Activated CD4-positive, alpha-beta T cell treated with anti-CD3 and anti-CD28 coated beads, Interleukin-2, Interleukin-6, amounts not matched to agents 100 ng/mL and 50 ng/mL, durations not matched to agents 16 hours and 8 hours (primary cell): ENCODE measurements around the gene NUDT8.
"Not testable (repeated sequence)": the region's sequence is repeated elsewhere in the genome, so short reads cannot be mapped to it uniquely, and the experiment has no call there.

ENCODE experiments used
- DNase-seq: peaks from one replicate; pipeline ENCODE4 v3.0.0-alpha.2; 2020

Gene NUDT8

DNA sequence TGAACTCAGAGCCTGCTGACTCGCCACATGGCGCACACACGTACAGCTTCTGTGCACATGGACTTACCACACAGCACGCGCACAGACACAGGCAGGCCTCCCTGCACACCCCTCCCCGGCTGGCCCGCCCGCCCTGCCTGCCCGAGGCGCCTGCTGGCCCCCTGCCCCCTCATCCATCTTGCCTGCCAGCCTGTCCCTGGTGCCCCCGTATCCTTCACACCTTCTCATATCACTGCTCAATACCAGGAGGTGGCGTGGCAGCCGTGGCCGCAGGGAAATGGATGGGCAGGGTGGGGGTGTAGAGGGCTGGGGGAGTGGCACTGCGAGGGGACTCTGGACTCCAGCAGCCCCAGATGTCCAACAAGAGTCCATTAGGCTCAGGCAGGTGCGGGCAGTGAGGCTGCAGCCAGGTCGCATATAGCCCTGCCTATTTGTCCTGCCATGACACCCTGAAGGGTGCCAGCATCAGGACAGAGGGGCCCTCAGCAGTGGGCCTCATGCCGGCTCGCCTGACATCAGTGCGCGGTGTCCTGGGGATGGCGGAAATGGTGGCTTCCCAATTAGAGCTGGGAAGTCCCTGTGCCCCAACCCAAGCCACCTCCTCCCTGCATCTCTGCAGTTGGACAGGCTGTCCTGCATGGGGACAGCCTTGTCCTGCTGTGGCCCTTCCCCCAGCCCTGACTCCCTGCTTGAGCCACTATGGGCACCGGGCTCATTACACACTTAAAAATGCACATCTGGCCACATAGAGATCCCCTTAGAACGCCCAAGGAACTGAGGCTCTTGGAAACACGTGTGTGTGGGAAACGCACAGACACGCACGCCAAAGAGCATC, 11.8 kb upstream of the NUDT8 start:
- no peak for DNase-seq

DNA sequence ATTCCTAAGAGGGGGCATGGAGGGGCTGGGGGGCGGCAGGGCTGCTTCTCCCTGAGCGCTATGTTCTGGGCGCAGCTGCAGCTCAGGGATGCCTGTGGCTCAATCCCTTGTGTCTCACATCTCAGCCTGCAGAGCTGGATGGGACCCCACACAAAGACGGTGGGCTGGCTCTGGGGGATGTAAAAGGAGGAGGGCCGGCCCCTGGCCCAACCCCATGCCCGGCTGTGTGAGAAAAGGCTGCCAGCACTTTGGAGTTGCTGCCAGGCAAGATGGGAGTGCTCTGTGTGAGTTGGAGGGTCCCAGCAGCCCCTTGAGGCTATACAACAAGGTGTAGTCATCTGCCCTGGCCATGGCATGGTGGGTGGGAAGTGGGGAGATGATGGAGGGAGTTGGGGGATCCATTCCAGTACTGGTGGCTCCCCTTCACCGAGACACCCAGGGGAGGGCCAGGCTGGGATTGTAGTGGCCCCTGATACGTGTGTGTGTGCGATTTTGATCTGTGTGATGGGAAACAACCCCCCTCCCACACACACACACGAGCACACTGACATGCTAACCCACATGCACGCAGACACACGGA, 11.1 kb upstream of the NUDT8 start:
- no peak for DNase-seq

DNA sequence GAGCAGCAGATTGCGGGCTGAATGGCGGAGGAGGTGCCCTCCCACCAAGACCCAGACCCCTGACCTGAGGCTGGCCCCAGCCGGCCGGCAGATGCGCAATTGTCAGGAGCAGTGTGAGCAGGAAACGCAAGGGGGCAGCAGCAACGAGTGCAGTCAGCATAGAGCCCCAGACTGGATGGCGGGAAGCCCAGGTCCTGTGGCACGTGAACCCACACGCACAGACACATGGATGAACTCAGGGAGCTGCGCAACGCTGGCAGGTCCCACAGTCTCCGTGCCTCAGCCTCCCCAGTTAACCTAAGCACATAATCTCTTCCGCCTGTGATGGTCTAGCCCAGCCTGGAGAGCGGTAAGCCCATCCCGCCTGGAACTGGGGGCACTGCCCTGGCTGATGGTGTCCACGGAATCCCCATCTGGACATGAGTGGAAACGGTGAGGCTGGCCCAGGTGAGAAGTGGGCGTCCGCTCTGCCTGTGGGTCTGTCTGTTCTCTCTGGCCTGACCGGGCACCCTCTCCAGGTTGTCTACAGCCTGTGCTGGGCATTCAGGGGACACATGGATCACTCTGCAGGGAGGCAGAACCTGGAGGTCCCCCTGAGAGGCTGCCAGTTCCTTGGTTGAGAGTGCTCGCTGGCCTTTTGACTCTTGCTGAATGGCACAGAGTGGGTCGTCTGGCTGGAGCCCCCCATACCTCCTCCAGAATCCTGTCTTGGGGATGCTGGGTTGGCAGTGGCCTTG, 10.5 kb upstream of the NUDT8 start:
- peak; percentile 69 for DNase-seq

DNA sequence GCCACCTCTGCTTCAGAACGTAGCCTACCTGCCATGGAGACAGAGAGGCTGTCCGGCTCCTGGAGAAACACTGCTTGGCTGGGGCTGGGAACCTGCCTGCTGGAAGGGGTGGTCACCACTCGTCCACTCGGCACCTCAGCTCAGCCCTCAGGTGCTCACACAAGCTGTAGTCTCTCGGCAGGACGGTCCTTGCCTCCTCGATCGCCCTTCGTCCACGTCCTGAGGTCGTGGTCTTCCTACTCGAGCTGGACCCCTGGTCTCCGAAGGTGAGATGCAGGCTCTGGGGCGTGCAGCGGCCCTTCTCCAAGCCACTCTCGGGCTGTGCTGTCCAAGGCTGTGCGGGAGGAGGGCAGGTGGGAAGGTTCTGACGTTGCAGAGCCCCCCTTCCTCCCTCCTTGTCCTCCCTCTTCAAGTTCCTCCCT, 9.7 kb upstream of the NUDT8 start, which contains the start of gene TBX10:
TSS of gene TBX10 (minus strand) at position 326 of the 422 bp plus-strand sequence. CDS start at position 35, 291 bp downstream.
- no peak for DNase-seq

GRCh38 chr11:67638535-67639437, 9.0 kb upstream of the NUDT8 start:
- DNase-seq: no peak

DNA sequence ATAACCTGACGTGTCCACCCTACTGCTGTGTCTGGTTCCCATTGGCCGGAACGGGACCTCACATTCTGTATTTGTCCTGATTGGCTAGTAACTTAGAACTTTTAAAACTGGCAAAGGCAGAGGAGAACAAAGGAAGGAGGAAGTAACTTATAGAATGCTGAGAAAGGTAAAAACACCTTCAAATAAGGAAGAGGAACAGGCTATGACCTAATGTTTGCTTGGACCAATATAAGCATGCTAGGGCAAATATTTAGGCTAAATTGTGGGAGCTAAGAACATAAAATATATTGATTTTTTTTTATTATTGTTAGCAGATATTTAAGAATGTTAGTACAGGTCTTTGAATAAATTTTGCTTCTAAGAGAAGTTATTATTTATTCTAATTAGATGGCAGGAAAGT, 7.7 kb upstream of the NUDT8 start:
- DNase-seq: not testable (repeated sequence)

DNA sequence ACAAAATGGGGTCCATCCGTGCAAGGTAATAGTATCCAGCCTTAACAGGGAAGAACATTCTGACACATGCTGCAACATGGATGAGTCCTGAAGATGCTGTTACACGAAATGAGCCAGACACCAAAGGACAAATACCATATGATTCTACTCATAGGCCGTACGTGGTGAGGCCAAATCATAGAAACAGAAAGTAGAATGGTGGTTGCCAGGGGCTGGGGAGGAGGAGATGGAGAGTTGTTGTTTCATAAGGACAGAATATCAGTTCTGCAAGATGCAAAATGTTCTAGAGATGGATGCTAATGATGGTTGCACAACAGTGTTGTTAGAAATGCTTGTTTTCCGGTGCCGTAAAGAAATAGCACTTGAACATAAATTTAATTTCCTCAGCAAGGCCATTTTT, 7.2 kb upstream of the NUDT8 start:
- no peak for DNase-seq

DNA sequence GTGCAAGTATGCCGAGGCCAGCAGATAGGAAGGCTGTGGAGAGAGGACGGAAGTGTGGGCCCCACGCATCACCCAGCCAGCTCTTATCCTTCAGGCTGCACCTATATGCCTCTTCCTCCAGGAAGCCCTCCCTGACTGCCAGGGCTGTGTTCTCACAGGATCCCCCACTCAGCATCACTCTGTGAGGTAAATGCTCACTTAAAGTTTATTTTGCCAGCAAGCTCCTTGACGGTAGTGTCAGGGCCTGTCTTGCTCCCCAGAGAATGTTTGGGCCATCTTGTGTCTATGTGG, 5.4 kb upstream of the NUDT8 start:
- no peak for DNase-seq

GRCh38 chr11:67634366-67635230, 4.9 kb upstream of the NUDT8 start:
- no peak for DNase-seq

- DNase-seq: no peak
These were observed 4.1 kb upstream of the NUDT8 start for GRCh38 chr11:67633758-67634365.

- no peak for DNase-seq
These were observed 3.4 kb upstream of the NUDT8 start for GRCh38 chr11:67632982-67633755.

- DNase-seq: no peak
These were observed 2.6 kb upstream of the NUDT8 start for GRCh38 chr11:67632175-67632981.

DNA sequence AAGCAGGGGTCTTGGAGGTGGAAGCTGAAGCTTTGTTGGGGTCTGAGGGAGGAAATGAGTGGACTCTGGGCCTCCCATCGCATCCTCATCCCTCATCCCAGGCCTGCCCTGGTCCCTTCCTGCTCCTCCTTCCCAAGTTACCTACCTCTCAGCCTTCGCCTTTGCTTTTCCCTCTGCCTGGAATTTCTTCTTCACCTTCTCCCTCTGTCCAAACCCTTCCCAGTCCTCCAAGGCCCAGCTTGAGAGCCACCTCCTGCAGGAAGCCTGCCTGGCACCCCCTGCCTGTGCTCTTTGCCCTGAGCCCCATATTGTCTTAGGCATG, 2.1 kb upstream of the NUDT8 start:
- DNase-seq: no peak

- DNase-seq: no peak
These were observed 1.7 kb upstream of the NUDT8 start for GRCh38 chr11:67631411-67631810.

DNA sequence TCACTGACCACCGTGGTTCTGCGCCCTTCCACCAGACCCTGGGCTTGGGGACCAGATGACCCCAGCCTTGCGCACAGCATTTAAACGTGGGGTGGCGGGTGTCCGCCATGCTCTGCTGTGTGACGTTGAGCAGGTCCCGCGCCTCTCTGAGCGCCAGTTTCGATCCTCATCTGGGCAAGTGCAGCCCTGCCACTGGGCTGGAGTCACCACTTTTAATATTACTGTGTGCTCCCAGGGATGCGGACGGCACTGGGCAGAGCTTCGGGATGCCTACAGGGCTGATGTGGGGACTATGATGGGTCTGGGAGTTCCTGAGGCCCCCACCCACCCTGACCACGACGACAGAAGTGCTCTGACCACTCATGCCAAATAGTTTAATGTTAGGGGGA, 1.2 kb upstream of the NUDT8 start:
- DNase-seq: no peak

DNA sequence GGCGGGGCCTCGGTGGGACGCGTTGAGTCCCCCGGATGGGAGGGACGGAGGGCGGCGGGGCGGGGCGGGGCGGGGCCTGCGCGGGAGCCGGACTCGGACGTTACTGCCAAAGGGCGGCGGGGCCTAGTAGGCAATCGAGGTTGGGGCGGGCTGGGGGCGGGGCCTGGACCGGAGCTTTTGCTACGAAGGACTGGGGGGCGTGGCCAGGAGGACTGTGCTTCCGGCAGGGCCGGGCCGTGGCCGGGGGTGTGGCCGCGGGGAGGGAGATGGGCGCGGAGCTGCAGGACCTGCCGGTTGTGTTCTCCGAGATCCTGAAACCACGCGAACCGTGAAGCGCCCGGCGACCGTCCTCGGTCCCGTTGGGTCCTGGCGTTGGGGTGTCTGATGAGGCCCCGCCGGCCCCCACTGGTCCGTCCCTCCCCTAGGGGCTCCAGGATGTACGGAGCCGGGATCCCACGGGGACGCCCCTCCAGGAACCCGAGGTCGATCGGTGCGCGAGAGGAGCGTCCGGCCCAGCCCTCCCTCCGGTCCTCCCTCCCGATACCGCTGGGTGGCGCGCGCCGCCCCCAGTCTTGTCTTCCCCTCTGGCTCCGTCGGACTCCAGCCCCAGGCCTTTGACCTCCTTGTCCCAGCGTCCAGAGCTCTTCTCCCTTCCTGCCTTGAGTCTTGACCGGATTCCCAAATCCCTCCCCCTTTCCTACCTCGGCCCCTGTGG, 648 bp upstream of the NUDT8 start:
- peak; percentile 97 for DNase-seq

DNA sequence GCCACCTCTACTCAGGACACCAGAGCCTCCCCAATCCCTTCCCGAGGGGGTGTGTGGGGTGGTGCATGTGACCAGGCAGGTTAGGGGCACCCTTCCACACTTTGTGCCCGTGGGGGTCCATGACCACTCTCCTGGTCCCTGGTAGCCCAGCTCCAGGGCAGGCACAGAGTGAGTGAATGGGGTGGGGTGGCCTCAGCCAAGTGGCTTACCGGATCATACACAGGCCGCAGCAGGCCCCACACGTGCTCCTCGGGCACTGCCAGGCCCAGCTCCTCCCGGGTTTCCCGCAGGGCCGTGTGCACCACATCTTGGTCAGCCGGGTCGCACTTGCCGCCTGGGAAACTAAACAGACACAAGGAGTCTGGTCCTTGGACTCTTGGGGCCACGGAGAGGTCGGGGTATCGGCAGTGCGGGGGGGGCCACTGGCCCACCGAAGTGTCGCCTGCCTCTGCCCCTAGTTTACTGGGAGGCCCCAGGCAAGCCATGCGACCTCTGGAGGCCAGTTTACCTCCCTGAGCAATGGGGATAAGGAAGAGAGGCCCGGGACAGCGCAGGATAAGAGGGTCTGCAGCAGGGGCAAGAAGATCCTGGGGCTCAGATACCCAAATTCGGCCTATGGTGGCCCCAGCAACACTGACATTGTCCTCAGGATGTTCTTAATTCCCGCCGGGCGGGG, 889 bp downstream of the NUDT8 start:
- no peak for DNase-seq

DNA sequence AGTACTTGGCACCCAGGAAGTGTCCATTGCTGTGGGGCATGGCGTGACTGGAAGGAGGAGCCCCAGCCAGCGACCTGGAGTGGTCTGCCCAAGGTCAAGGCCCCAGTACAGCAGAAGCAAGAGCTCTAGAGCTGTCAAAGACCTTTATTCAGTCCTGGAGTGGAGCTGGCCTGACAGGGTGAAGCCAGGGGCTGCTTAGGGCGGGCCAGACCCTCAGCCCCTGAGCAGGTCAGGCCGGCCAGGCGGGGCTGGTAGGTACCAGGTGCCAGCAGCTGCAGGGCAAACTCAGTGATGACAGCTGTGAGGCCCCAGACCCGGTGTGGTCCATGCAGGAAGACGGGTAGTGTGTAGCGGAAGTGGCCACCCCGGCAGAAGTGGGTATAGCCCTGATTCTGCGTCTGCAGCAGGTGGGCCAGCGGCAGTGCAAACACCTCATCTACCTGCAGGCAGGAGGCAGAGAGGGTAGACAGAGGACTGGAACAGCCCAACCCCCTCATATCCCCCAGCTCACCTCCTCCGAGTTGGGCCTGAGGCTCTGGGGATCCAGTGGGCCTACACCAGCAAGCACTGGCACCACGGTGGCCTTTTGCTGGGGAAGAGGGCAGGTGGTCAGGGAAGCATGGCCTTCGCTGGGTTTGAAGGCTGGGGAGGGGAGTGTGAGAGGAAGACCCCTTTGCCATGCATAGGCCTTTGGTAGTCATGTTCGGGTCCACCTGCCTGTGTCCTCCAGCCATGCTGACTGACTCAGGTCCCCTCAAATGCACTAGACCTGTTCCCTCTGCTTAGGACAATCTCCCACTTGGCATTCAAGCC, 1.7 kb downstream of the NUDT8 start:
- no peak for DNase-seq
